ENCODE measurements around the gene SLC25A52. TPM values are rescaled to one million over a fixed set of nuclear protein-coding genes. Genes with fewer than 3 reads are reported as not detected.

Gene SLC25A52
- total and polyA plus RNA-seq, 9 of the 15 experiments (the other 6 are each of a cell fraction or from before 2014, with no cell fraction given) = not detected

DNA sequence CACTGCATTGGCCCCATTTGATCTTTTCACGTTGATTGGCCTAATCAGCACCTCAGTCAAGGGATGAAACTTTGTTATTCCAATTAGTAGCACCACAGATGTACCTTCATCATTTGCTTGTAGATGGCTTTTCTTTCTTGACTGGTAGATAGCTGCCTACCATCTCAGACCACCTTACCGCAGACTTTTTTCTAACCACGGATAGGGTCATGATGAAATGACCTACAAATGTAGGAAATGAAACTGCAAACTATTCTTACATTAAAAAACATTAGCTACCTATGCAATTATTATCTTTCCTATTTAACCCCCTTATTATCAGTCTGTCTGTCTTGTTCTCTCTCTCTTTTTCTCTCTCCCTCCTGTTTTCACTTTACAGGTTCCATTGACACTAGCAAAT is 22.4 kb upstream of the SLC25A52 start:
- H3K4me2 ChIP-seq (ENCODE audit: insufficient read depth, low read length) = no peak overlapping the region
- no peaks in the 10 kb centered on the region for H3K79me2 ChIP-seq (ENCODE audit: control insufficient read depth, insufficient read depth, low read length)
- H3K27me3 ChIP-seq (ENCODE audit: control insufficient read depth in 2 of 2, insufficient read depth in 2 of 2, low read length in 2 of 2) = peaks cover 0 to 4% of the 10 kb centered on the region in 2 experiments; a peak in 2 of 5 replicates
- no peak overlapping the region for H3K9ac ChIP-seq (ENCODE audit: insufficient read depth in 1 of 2, low read depth in 2 of 2, low read length in 2 of 2)
- no peaks in the 10 kb centered on the region for H3K9me1 ChIP-seq (ENCODE audit: control insufficient read depth, insufficient read depth, low read length)
- no peak overlapping the region for H3K4me3 ChIP-seq
- CTCF ChIA-PET (ENCODE audit: low intra/inter-chr PET ratio) = no interaction called here
- H2AFZ ChIP-seq (ENCODE audit: low read depth, low read length) = no peak overlapping the region
- TF ChIP-seq, protein P1, sequence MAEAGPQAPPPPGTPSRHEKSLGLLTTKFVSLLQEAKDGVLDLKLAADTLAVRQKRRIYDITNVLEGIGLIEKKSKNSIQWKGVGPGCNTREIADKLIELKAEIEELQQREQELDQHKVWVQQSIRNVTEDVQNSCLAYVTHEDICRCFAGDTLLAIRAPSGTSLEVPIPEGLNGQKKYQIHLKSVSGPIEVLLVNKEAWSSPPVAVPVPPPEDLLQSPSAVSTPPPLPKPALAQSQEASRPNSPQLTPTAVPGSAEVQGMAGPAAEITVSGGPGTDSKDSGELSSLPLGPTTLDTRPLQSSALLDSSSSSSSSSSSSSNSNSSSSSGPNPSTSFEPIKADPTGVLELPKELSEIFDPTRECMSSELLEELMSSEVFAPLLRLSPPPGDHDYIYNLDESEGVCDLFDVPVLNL (CRISPR knock-in tag; IDR thresholded peaks at IDR 0.05; ENCODE audit: low read depth) = no peak
- TF ChIP-seq, protein P2, sequence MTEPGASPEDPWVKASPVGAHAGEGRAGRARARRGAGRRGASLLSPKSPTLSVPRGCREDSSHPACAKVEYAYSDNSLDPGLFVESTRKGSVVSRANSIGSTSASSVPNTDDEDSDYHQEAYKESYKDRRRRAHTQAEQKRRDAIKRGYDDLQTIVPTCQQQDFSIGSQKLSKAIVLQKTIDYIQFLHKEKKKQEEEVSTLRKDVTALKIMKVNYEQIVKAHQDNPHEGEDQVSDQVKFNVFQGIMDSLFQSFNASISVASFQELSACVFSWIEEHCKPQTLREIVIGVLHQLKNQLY (CRISPR knock-in tag; conservative IDR thresholded peaks at IDR 0.05) = no peak
- no peak for TF ChIP-seq ZNF197 (CRISPR knock-in tag; IDR thresholded peaks at IDR 0.05; ENCODE audit: low read depth)
- no peak for TF ChIP-seq IRF2 (CRISPR knock-in tag; IDR thresholded peaks at IDR 0.05)
- no peak for TF ChIP-seq ZNF589 (CRISPR knock-in tag; IDR thresholded peaks at IDR 0.05; ENCODE audit: low read depth)
- FAIRE-seq (no peak), DNase-seq (ENCODE audit: extremely low read depth in 1 of 4, low spot score in 3 of 4) (no peak), ATAC-seq (no peak)
- H4K20me1 ChIP-seq (replicated peaks; ENCODE audit: control insufficient read depth, insufficient read depth, low read length) = no peaks in the 10 kb centered on the region
- H3K36me3 ChIP-seq (ENCODE audit: control insufficient read depth, insufficient read depth, low read length) = no peaks in the 10 kb centered on the region
- no peaks in the 10 kb centered on the region for H3K4me1 ChIP-seq (replicated peaks in 1 of 2; ENCODE audit: control insufficient read depth in 2 of 2, insufficient read depth in 2 of 2, low read length in 2 of 2)
- no peak overlapping the region for H3K27ac ChIP-seq (ENCODE audit: extremely low read depth, low read depth, low read length)
- in situ Hi-C loops (cut with MboI) (no loop called here), intact Hi-C loops (cut with micrococcal nuclease) (no loop called here)
- no TSS peak for BruUV-seq (replicated peaks)
- WGBS (ENCODE audit: insufficient coverage, low coverage, missing lambda C conversion rate) = 0% methylated on average over 3 of the region's 3 CpGs
- POLR2A ChIA-PET = interaction anchor here (1.0 kb wide), 1 partner anchor 18 kb away, joined by 3 read pairs; no protein-coding TSS in a partner anchor
- H3K9me3 ChIP-seq (replicated peaks; ENCODE audit: control insufficient read depth, insufficient read depth, low read depth, low read length) = no peaks in the 10 kb centered on the region

All from K562 (cell line).